Measurements from ENCODE around the gene SEC23IP.

SEC23IP gene

GRCh38 chr10:119942973-119943372, 50.4 kb downstream of the SEC23IP start:
- Mint-ChIP-seq H3K9me3 (no peaks in the 10 kb centered on the region), H3K4me1 (no peaks in the 10 kb centered on the region), H3K36me3 (ENCODE audit: low read depth) (peaks cover 72% of the 10 kb centered on the region), H3K4me3 (no peak overlapping the region), H3K27me3 (ENCODE audit: low read depth, poor library complexity) (no peaks in the 10 kb centered on the region), H3K27ac (no peak overlapping the region)
- no peak for DNase-seq
- no peak for TF ChIP-seq CTCF (IDR thresholded peaks at IDR 0.05)

- no peak overlapping the region for H3K27ac Mint-ChIP-seq
- DNase-seq: no peak
Observed at GRCh38 chr10:119945805-119946204, 53.3 kb downstream of the SEC23IP start.

GRCh38 chr10:119947300-119947699, 54.8 kb downstream of the SEC23IP start:
- Mint-ChIP-seq H3K36me3 (ENCODE audit: low read depth) (peaks cover 38% of the 10 kb centered on the region), H3K9me3 (no peaks in the 10 kb centered on the region), H3K4me1 (no peaks in the 10 kb centered on the region), H3K27me3 (ENCODE audit: low read depth, poor library complexity) (peaks cover 3% of the 10 kb centered on the region), H3K27ac (peak overlapping the region; percentile 62), H3K4me3 (no peak overlapping the region)
- TF ChIP-seq CTCF (IDR thresholded peaks at IDR 0.05): no peak
- no peak for DNase-seq

More at GRCh38 chr10:119945805-119946204, 53.3 kb downstream of the SEC23IP start:
- no peaks in the 10 kb centered on the region for H3K27me3 Mint-ChIP-seq (ENCODE audit: low read depth, poor library complexity)
- H3K36me3 Mint-ChIP-seq (ENCODE audit: low read depth): peaks cover 51% of the 10 kb centered on the region
- no peak for TF ChIP-seq CTCF (IDR thresholded peaks at IDR 0.05)
- H3K9me3 Mint-ChIP-seq: no peaks in the 10 kb centered on the region
- no peak overlapping the region for H3K4me3 Mint-ChIP-seq
- no peaks in the 10 kb centered on the region for H3K4me1 Mint-ChIP-seq

GRCh38 chr10:119957451-119957850, 64.9 kb downstream of the SEC23IP start:
- Mint-ChIP-seq H3K27me3 (ENCODE audit: low read depth, poor library complexity) (peaks cover 9% of the 10 kb centered on the region), H3K36me3 (ENCODE audit: low read depth) (peaks cover 4% of the 10 kb centered on the region), H3K4me1 (no peaks in the 10 kb centered on the region), H3K9me3 (peaks cover 6% of the 10 kb centered on the region), H3K27ac (no peak overlapping the region), H3K4me3 (no peak overlapping the region)
- TF ChIP-seq CTCF (IDR thresholded peaks at IDR 0.05): no peak
- DNase-seq: no peak

- no peak overlapping the region for H3K4me3 Mint-ChIP-seq
- H3K4me1 Mint-ChIP-seq: no peaks in the 10 kb centered on the region
- peaks cover 4% of the 10 kb centered on the region for H3K36me3 Mint-ChIP-seq (ENCODE audit: low read depth)
- peaks cover 46% of the 10 kb centered on the region for H3K9me3 Mint-ChIP-seq
- peaks cover 6% of the 10 kb centered on the region for H3K27me3 Mint-ChIP-seq (ENCODE audit: low read depth, poor library complexity)
- DNase-seq: no peak
- no peak overlapping the region for H3K27ac Mint-ChIP-seq
- no peak for TF ChIP-seq CTCF (IDR thresholded peaks at IDR 0.05)
Observed at GRCh38 chr10:119962837-119963236, 70.3 kb downstream of the SEC23IP start.

- TF ChIP-seq CTCF (IDR thresholded peaks at IDR 0.05): no peak
- Mint-ChIP-seq H3K4me3 (no peak overlapping the region), H3K27me3 (ENCODE audit: low read depth, poor library complexity) (peaks cover 7% of the 10 kb centered on the region), H3K36me3 (ENCODE audit: low read depth) (no peaks in the 10 kb centered on the region), H3K9me3 (peaks cover 51% of the 10 kb centered on the region), H3K27ac (no peak overlapping the region), H3K4me1 (no peaks in the 10 kb centered on the region)
- no peak for DNase-seq
Observed at GRCh38 chr10:119967066-119967465, 74.5 kb downstream of the SEC23IP start.

All from nephron progenitor cell (in vitro differentiated cells).